ENCODE data around the gene CXorf51A.
"Not testable (repeated sequence)": the region's sequence is repeated elsewhere in the genome, so short reads cannot be mapped to it uniquely, and the experiment has no call there.

CXorf51A gene

DNA sequence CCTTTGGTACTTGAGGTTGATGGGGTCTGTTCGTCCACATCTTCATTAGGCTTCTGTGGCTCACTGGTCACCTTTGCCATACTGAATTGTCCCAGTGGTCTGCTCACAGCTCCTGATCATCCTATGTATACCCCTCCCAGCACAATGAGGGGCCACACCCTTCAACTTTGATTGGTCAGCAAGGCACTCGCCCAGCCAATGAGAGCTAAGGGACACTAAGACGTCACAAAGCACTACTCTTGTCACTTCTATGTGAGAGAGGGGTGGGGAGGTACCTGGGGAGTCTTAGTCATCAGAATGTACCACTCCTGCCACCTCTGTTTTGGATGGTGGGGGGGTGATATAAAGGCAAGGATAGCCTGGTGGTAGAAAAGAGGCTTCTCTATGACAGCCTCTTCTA lies at the start of gene CXorf51A:
CXorf51A (minus strand) TSS at position 101 of the 400 bp plus-strand sequence; CDS start at position 80, 21 bp downstream.
- DNase-seq (ENCODE audit: low read depth), result not testable (repeated sequence)

DNA sequence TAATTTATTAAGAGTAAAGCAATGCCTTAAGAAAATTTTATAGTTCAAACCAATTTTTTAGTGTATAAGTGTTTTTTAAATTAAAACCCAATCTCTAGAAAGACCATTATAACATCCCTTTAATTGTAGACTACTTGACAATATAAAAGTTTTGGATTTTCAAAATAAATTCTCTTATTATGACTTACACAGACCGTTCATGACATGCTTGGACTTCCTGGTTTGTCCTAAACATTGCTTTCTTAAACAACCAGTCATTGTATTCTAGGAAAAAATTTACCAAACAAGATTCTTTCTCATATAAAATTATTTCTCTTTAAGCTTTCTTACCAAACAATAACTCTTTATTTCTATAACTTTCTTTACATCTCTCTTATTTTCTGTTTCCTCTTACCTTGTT lies 49.0 kb upstream of the CXorf51A start:
- DNase-seq (ENCODE audit: low read depth), result no peak

DNA sequence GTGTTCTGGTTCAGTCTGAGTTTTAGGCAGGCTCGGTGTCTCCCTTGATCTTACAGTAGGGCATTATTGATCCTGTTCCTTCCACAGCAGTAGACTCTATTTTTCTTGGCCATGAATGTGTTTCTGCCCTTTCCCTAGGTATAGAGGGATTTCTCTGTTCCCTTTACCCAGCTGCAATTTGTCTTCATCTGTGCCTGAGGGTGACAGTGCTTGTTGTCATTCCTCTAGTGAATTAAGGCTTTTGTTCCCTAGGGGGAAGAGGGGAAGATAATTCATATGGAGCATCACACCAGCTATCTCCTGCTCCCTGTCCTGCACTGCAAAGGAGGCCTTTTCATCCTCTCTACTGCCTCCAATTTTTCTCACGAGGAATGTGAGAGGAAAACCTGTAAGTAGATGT lies 39.7 kb upstream of the CXorf51A start:
- DNase-seq (ENCODE audit: low read depth), result no peak

DNA sequence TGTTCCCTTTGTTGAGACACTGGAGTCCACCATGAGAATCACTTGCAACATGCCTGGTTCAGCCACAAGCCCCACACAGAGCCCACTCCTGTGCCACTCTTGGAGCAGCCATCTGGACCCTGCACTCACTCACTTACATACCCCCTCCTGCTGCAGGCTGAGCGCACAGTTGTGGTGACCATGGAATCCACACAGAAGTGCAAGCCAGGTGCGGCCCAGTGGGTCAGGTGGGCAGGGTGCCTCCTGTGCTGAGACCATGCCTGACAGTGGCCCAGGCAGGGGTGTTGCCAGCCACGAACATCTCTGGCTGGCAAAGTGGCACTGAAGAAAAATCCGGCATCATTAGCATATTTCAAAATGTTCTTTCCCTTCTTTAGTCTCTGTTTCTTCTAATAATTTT lies 17.4 kb upstream of the CXorf51A start:
- DNase-seq (ENCODE audit: low read depth), result no peak

DNA sequence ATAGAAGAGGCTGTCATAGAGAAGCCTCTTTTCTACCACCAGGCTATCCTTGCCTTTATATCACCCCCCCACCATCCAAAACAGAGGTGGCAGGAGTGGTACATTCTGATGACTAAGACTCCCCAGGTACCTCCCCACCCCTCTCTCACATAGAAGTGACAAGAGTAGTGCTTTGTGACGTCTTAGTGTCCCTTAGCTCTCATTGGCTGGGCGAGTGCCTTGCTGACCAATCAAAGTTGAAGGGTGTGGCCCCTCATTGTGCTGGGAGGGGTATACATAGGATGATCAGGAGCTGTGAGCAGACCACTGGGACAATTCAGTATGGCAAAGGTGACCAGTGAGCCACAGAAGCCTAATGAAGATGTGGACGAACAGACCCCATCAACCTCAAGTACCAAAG lies 5.1 kb downstream of the CXorf51A start, which contains the start of gene CXorf51B:
CXorf51B (plus strand) TSS at position 301 of the 400 bp plus-strand sequence; CDS start at position 322, 21 bp downstream.
- not testable (repeated sequence) for DNase-seq (ENCODE audit: low read depth)
